MG63 (cell line): ENCODE data around the gene ERI3. TPM values are rescaled to one million over a fixed set of nuclear protein-coding genes. Genes with fewer than 3 reads are reported as not detected.

Experiments used
- DNase-seq: peaks from one replicate; pipeline ENCODE4 v3.0.0-alpha.2; 2020
- H3K27me3 ChIP-seq: fragments of 250-450 bp; sonication (Bioruptor Pico); 2 replicates; pipeline ENCODE4 v1.5.1; 2020; ENCODE audit warnings: mild to moderate bottlenecking, moderate library complexity
- H3K36me3 ChIP-seq: fragments of 250-450 bp; sonication (Bioruptor Pico); 2 replicates; pipeline ENCODE4 v1.5.1; 2020; ENCODE audit warnings: mild to moderate bottlenecking, moderate library complexity
- H3K4me3 ChIP-seq: fragments of 250-450 bp; sonication (Bioruptor Pico); 2 replicates; pipeline ENCODE4 v1.5.1; 2020; ENCODE audit warnings: mild to moderate bottlenecking, moderate library complexity
- H3K9me3 ChIP-seq: fragments of 250-450 bp; sonication (Bioruptor Pico); 2 replicates; pipeline ENCODE4 v1.5.1; 2020; ENCODE audit warnings: mild to moderate bottlenecking, moderate library complexity
- total RNA-seq: library from RNA; depleted of rRNA; stranded (reverse); fragments of >200 nt; shearing (Covaris generic); gene quantifications from 2 replicates; pipeline ENCODE4 v1.2.3, GENCODE V29; 2014; ENCODE audit warnings: low replicate concordance; rRNA removed

Gene ERI3
- 89.7 and 147 TPM in 2 replicates for total RNA-seq

DNA sequence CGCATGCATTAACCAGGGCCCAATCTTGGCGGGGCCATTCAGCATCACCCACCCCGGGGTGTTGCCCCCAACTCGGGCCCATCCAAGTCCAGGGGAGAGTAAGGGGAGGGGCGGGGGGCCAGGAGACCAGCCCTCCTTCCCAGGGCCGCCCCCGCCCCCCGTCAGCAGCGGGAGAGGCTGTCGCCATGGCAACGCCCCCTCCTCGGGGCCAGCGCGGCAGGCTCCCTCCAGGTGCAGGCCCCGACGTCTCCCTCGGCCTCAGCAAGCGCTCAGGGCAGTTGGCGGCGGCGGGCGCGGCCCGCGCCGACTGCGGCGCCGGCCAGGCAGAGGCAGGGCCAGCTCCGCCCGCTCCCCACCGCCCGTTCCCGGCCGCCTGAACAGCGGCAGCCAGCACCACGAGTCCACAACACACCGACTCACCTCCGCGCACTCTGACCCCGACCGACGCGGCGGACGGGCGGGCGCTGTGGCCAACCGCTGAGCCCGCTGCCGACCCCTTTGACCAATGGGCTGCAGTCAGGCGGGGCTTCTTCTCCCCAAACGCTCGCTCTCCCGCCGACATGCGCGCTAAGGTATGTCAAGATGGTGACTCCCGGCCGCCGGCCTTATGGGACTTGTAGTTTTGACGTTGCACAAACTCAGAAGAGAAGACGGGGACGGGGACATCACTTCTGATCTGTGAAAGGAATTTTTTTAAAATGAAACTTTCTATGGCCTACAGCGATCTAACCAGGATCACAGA is at the start of gene ERI3:
Gene ERI3, minus strand, starts transcription at position 418 of the 742 bp plus-strand sequence. Its CDS starts 231 bp downstream, at position 187.
- peak; percentile 97 for DNase-seq
- Histone ChIP-seq H3K9me3 (no peaks in the 10 kb centered on the region), H3K36me3 (peaks cover 9% of the 10 kb centered on the region), H3K27me3 (no peaks in the 10 kb centered on the region), H3K4me3 (peak within 1 kb of the TSS; percentile 80)

DNA sequence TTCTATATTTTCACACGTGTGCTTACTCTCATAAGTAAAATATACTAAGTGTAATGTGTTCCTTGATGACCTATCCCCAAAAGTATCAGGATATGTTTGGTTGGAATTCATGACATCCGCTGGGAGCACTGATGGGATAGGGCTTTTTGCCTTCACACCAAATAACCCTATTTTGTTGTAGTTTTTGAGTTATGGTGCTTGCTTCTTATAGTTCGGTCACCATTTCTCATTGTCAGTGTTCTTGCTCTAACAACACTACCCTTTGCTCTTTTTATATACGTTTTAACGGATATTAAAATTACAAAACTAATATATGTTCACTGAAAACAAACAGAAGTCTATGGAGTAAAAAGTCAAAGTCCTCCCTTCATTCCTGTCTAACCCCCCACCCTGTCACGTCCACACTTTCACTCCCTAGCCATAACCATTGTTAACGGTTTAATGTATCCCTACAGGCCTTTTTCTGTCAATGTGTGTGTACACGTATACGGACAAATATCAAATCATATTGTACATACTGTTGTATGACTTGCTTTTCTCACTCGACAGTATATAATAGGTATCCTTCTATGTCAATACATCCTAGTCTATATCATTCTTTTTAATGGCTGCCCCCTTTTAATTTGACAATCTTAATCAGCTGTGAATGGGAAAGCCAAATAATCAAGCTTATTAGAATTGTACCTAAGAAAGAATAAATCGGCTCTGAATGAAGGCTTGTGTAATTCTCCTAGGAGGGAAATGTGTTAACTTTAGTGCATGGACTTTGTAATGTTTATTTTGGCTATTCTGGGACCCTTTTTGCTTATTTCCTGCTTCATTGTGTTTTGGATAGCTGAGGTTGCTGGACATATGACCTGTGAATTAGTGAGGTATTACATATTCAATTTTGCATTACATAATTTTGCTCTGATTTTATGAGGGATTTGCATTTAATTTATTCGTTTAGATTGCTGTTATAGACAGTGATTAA is 46.5 kb upstream of the ERI3 start:
- Histone ChIP-seq H3K36me3 (no peaks in the 10 kb centered on the region), H3K27me3 (peaks cover 14% of the 10 kb centered on the region; the same call in 1 of the 2 replicates), H3K4me3 (no peak overlapping the region), H3K9me3 (no peaks in the 10 kb centered on the region)
- no peak for DNase-seq

DNA sequence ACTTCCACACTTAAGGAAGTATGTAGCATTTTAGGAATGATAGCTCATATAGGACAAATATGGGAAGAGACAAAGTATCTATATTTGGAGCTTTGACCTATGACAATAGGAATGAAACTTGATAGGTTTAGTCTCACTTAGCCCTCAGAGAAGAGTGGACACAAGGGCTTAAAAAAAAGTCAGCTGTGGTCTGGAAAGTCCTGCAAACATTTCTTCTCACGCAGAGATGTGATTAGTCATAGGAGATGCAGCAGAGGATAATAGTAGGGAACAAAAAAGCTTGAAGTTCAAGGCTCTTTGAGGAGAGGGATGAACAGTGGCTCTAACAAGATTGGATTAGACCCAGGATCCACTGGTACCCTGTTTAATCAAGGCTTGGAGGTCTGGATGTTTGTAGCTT is 35.2 kb upstream of the ERI3 start:
- peak; percentile 58 for DNase-seq
- H3K4me3 ChIP-seq, result no peak overlapping the region
- H3K9me3 ChIP-seq, result no peaks in the 10 kb centered on the region
- no peaks in the 10 kb centered on the region for H3K27me3 ChIP-seq
- H3K36me3 ChIP-seq, result no peaks in the 10 kb centered on the region

GRCh38 chr1:44389437-44389836 is 34.4 kb upstream of the ERI3 start:
- H3K27me3 ChIP-seq, result no peaks in the 10 kb centered on the region
- no peaks in the 10 kb centered on the region for H3K9me3 ChIP-seq
- no peaks in the 10 kb centered on the region for H3K36me3 ChIP-seq
- DNase-seq, result no peak
- no peak overlapping the region for H3K4me3 ChIP-seq

GRCh38 chr1:44388551-44388950 is 33.5 kb upstream of the ERI3 start:
- H3K36me3 ChIP-seq, result no peaks in the 10 kb centered on the region
- H3K9me3 ChIP-seq, result no peaks in the 10 kb centered on the region
- no peaks in the 10 kb centered on the region for H3K27me3 ChIP-seq
- no peak overlapping the region for H3K4me3 ChIP-seq
- no peak for DNase-seq

DNA sequence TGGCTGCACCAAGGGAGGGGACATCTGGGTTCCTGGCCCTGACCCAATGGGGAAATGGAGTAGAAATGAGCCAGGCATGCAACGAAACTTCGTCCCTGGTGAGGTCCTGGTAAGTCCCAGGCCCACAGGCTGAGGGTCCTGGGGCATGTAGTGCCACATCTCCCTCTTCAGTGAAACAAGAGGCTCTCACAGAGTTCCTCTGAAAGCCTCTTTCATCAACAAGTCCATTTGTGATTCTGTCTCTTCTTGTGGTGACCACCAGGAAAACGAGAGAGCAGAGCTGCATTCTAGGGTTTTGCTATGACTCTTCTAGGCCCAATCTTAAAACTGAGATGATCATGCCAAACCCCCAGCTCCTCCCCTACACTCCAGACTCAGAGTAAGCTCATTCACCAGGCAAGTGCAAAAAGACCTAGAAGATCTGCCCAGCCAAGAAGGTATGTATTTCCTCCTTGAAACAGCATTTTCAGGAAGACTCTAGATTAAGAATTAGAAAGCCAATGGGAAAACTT is 25.7 kb upstream of the ERI3 start:
- Histone ChIP-seq H3K36me3 (no peaks in the 10 kb centered on the region), H3K27me3 (no peaks in the 10 kb centered on the region), H3K4me3 (no peak overlapping the region), H3K9me3 (no peaks in the 10 kb centered on the region)
- no peak for DNase-seq

- H3K27me3 ChIP-seq, result no peaks in the 10 kb centered on the region
- H3K9me3 ChIP-seq, result no peaks in the 10 kb centered on the region
- no peaks in the 10 kb centered on the region for H3K36me3 ChIP-seq
- peak; percentile 38 for DNase-seq
- H3K4me3 ChIP-seq, result no peak overlapping the region
Measured at GRCh38 chr1:44377925-44378784, 23.1 kb upstream of the ERI3 start.

GRCh38 chr1:44375547-44375946 is 20.5 kb upstream of the ERI3 start:
- Histone ChIP-seq H3K9me3 (no peaks in the 10 kb centered on the region), H3K36me3 (no peaks in the 10 kb centered on the region), H3K4me3 (no peak overlapping the region), H3K27me3 (no peaks in the 10 kb centered on the region)
- DNase-seq, result no peak

DNA sequence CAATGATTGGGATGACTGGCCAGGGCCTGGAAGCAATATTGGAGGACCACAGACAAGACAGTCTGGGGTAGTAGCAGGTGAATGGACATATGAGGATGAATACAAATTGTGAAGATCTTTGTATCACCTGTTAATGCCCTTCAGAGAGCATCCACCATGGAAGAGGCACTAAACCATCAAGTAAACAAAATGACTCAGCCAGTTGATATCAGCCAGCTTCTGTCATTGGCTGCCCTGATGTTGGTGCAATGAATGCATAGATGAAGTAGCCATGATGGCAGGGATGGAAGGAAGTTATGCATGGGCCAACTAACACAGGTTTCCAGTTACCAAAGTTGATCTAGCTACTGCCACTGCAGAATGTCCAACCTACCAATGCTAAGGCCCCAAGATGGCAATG is 16.1 kb upstream of the ERI3 start:
- Histone ChIP-seq H3K9me3 (no peaks in the 10 kb centered on the region), H3K27me3 (no peaks in the 10 kb centered on the region), H3K4me3 (no peak overlapping the region), H3K36me3 (no peaks in the 10 kb centered on the region)
- no peak for DNase-seq

DNA sequence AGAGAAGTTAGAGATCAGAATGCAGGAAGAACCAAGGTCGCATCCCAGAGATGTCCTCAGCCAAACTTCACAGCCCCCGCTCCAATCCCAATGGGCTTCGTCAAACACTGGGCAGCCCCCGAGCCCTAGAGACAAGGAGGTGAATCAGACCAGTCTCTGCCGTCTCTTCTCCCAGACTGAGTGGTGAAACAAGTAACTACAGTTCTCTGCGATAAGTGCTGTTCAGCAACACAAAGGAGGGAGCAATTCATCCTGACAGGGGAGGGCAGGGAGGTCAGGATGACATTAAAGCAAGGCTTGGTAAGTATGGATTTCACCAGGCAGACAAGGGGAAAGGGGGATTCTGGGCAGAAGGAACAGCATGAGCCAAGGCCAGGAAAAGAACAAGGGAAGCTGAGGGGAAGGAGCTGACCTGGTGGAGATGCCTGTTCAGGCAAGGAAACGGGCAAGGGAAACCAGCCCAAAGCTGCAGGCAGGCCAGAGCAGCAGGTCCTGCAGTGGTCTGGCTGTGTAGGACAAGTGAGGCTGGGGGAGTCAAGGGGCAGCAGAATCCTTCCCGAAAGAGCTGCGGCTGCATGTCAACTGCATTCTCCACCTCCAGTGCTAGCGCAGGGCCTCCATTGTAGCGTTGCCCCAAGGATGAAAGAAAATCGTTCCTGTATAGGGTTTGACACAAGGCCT is 13.6 kb upstream of the ERI3 start:
- H3K9me3 ChIP-seq, result no peaks in the 10 kb centered on the region
- no peak overlapping the region for H3K4me3 ChIP-seq
- DNase-seq, result no peak
- H3K36me3 ChIP-seq, result no peaks in the 10 kb centered on the region
- H3K27me3 ChIP-seq, result no peaks in the 10 kb centered on the region

DNA sequence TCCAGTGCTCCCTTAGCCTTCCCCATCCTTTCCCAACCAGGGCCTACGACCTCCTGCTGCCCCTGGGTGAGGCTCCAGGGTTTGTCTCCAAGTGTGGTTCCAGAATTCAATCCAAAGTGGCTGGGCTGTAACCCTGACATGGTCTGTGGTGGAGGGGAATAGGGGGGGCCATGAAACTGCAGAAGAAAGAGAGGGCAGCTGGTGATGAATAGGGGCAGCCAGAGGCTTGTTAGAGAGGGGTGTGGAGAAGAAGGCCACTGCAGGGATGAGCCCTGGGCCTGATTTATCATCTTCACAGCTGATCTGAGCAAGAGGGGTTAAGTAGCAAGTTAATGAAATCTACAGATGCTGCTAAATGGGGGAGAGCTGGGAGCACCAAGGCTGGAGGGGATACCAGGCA is 12.9 kb upstream of the ERI3 start:
- Histone ChIP-seq H3K36me3 (no peaks in the 10 kb centered on the region), H3K9me3 (no peaks in the 10 kb centered on the region), H3K4me3 (no peak overlapping the region), H3K27me3 (no peaks in the 10 kb centered on the region)
- no peak for DNase-seq

DNA sequence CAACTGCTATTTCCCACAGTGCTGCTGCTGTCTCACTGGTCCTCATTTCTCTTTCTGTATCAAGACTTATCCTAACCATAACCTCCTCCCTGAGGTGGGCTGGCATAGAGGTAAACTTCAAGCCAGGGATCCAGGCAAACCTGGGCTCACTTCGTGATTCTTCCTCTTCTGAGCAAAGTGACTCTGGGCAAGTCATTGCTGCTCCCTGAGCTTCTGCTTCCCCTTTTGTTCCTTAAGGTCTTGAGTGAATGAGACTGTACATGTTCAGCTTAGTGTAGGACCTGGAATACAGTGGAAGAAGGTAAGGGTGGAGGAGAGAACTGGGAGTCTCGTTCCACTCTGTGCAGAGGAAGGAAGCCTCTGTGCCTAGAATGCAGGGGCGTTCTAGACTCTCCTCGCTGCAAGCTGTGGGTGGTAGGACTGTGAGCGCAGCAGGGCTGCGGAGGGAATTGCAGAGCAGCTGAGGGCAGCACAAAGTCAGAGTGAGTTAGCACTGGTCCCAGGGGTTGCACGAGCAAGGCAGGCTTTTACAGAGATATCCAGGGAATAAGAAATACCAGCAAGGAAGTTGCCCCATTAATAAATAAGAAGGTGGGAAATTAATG is 11.4 kb upstream of the ERI3 start:
- Histone ChIP-seq H3K36me3 (no peaks in the 10 kb centered on the region), H3K9me3 (no peaks in the 10 kb centered on the region), H3K4me3 (no peak overlapping the region), H3K27me3 (no peaks in the 10 kb centered on the region)
- no peak for DNase-seq

DNA sequence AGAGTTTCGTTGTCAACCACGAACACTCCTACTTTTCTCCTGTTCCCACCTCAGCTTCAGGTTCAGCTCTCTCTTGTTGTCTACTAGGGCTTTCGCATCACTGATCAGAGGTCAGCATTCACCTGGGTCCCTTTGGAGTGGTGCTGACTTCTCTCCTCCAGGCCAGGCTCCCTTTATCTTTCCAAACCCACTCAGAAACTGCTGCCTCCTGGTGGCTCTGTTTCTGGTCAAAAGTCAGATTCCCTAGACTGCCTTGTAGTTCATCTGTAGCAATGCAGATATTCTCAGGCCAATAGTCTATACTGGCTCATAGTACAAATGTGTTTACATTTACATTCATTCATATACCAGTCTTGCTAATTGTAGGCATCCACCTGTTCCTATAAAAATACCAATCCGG is 6.4 kb upstream of the ERI3 start:
- no peaks in the 10 kb centered on the region for H3K27me3 ChIP-seq
- H3K9me3 ChIP-seq, result no peaks in the 10 kb centered on the region
- no peak overlapping the region for H3K4me3 ChIP-seq
- no peaks in the 10 kb centered on the region for H3K36me3 ChIP-seq
- no peak for DNase-seq

- no peak for DNase-seq
- Histone ChIP-seq H3K27me3 (no peaks in the 10 kb centered on the region), H3K9me3 (no peaks in the 10 kb centered on the region), H3K36me3 (no peaks in the 10 kb centered on the region), H3K4me3 (no peak overlapping the region)
Measured at GRCh38 chr1:44359234-44359935, 4.3 kb upstream of the ERI3 start.

- Histone ChIP-seq H3K4me3 (no peak overlapping the region), H3K36me3 (peaks cover 5% of the 10 kb centered on the region; the same call in 1 of the 2 replicates), H3K27me3 (no peaks in the 10 kb centered on the region), H3K9me3 (no peaks in the 10 kb centered on the region)
- DNase-seq, result no peak
Measured at GRCh38 chr1:44357710-44358109, 2.7 kb upstream of the ERI3 start.
